ENCODE results near the gene P4HA2. TPM values are rescaled to one million over a fixed set of nuclear protein-coding genes. Genes with fewer than 3 reads are reported as not detected.

Gene P4HA2
- total and polyA plus RNA-seq, 2 of the 8 experiments (the other 6 are each of a cell fraction or from before 2014, with no cell fraction given), result 7.4 to 9.3 TPM

DNA sequence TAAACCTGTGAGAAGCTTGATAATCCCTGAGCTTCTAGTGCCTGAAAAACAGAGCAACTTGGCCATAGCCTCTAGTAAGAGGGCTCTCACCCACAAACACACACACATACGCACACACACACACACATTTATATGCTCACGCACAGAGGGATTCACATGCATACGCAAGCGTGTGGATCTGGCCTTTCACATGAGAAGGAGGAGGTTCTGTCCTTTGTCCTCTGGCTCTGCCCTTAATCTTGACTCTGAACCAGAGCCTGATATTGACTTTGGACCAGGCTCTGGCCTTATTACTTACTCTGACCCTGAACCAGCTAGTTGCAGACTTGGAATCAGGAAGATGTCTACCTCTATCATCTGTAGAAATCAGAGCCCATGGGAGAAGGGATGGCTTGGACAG is 10.0 kb upstream of the P4HA2 start (continued):
- TF ChIP-seq POU5F1 (IDR thresholded peaks at IDR 0.05; ENCODE audit: low read depth, low read length) (no peak), EZH2 (IDR thresholded peaks at IDR 0.05; ENCODE audit: low read depth, low read length, severe bottlenecking) (no peak), SP4 (IDR thresholded peaks at IDR 0.05; ENCODE audit: low read length) (no peak), ZNF274 (IDR thresholded peaks at IDR 0.05; ENCODE audit: borderline replicate concordance, extremely low read depth, low read length) (no peak), NANOG (IDR thresholded peaks at IDR 0.05; ENCODE audit: insufficient read depth, low read depth, low read length, poor library complexity, severe bottlenecking) (no peak)
- TF ChIP-seq, protein P1, sequence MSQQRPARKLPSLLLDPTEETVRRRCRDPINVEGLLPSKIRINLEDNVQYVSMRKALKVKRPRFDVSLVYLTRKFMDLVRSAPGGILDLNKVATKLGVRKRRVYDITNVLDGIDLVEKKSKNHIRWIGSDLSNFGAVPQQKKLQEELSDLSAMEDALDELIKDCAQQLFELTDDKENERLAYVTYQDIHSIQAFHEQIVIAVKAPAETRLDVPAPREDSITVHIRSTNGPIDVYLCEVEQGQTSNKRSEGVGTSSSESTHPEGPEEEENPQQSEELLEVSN (IDR thresholded peaks at IDR 0.05), result no peak

Data from H1 (cell line).